K562 (cell line): Measurements from ENCODE around the gene GPR183.

Experiments
- ELF4 ChIP-seq: fragments of 450-650 bp; formaldehyde crosslinking; IDR thresholded peaks from 2 replicates; pipeline ENCODE4 v1.4.0; 2022; ENCODE audit warnings: missing genetic modification characterization
- RAD21 ChIP-seq, 2 experiments: fragments of 250-450 bp in 1 of 2; fragments of 450-650 bp in 1 of 2; sonication (Bioruptor Pico) in 1 of 2; formaldehyde crosslinking in 1 of 2; IDR thresholded peaks in 1 of 2; conservative IDR thresholded peaks in 1 of 2; 2 replicates each; pipeline versions ENCODE4 v1.4.0 to v1.8.0; 2020 to 2022; ENCODE audit warnings: mild to moderate bottlenecking in 2 of 2, moderate library complexity in 1 of 2
- SMAD4 ChIP-seq: fragments of 250-450 bp; sonication (Bioruptor Pico); conservative IDR thresholded peaks from 2 replicates; pipeline ENCODE4 v1.8.0; 2021; ENCODE audit warnings: inconsistent platforms, mild to moderate bottlenecking, moderate library complexity
- SP2 ChIP-seq: IDR thresholded peaks from 2 replicates; pipeline ENCODE4 v1.6.1; 2011; ENCODE audit warnings: mild to moderate bottlenecking, low read depth, low read length, moderate library complexity; ENCODE audit not compliant: poor library complexity, severe bottlenecking; ENCODE audit errors: extremely low read depth
- TF ChIP-seq, protein P1 (sequence below): sonication (generic); formaldehyde crosslinking; IDR thresholded peaks from 2 replicates; pipeline ENCODE4 v1.9.0; 2022; ENCODE audit warnings: mild to moderate bottlenecking, missing genetic modification reagents

DNA sequence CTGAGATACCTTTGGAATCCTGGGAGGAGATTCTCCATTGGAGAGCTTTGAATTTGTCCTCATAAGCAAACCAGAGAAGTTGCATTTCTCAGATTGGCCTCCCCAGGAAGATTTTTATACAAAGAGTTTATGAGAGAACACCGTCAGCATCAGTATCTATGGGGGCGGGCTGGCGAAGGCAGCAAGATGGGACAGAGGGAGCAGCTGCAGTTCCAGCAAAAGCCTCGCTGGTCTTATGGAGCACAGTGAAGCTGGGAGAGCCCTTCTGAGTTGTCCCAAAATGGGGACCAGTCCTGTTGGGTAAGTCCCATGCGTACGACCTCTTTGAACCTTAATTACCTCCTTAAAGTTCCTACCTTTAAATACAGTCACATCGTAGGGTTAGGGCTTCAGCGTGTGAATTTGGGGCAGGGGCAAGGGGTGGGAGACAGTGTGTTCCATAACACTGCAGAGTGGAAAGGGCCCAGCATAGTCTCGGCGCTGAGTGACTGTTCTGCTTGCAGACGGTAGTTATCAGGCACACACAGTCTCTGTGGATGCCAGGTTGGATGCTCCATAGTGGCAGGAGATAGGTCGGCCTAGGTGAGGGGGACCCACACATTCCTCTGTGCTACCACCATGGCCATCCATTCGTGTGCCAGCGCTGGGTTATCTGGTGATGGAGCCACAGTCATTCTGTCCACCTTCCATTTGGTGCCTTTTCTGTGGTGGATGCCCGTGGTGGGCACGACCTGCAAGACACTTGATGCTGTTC is 34.9 kb upstream of the GPR183 start:
- no peak for TF ChIP-seq ELF4 (CRISPR knock-in tag)
- TF ChIP-seq SP2, result no peak
- TF ChIP-seq RAD21 (CRISPR knock-in tag; conservative IDR thresholded peaks at IDR 0.05 in 1 of 2, IDR thresholded peaks at IDR 0.05 in 1 of 2), result no peak
- TF ChIP-seq, protein P1, sequence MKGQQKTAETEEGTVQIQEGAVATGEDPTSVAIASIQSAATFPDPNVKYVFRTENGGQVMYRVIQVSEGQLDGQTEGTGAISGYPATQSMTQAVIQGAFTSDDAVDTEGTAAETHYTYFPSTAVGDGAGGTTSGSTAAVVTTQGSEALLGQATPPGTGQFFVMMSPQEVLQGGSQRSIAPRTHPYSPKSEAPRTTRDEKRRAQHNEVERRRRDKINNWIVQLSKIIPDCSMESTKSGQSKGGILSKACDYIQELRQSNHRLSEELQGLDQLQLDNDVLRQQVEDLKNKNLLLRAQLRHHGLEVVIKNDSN, result no peak
- no peak for TF ChIP-seq SMAD4 (CRISPR knock-in tag)
